ELF-1 (cell line): Measurements from ENCODE around the gene ALG8.

Experiments used
- DNase-seq: peaks from one replicate; pipeline ENCODE4 v3.0.0-alpha.2; 2016; ENCODE audit warnings: low read depth, low spot score

The ALG8 gene

GRCh38 chr11:78160557-78160956, 21.1 kb upstream of the ALG8 start:
- DNase-seq, result no peak

GRCh38 chr11:78158987-78159652, 19.7 kb upstream of the ALG8 start:
- no peak for DNase-seq

GRCh38 chr11:78156127-78156844, 16.9 kb upstream of the ALG8 start:
- peak; percentile 64 for DNase-seq

DNA sequence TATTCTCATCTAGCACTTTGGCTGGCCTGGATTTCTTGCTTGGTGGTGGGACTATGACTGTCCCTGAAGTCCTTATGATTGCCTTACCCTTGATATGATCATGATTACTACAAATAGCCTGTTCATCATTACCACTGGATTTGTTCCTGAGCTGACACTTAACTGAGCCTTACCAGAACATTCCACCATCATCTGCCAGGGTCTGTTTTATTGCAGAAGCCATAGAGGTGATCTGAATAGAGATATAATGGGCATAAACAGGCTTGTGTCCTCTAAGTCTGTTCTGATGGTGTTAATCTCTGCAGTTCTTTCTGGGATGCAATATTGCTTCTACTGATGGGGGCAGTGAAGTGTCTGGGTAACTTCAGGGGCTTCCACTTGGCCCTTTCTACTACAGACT, 12.4 kb upstream of the ALG8 start:
- DNase-seq, result no peak

DNA sequence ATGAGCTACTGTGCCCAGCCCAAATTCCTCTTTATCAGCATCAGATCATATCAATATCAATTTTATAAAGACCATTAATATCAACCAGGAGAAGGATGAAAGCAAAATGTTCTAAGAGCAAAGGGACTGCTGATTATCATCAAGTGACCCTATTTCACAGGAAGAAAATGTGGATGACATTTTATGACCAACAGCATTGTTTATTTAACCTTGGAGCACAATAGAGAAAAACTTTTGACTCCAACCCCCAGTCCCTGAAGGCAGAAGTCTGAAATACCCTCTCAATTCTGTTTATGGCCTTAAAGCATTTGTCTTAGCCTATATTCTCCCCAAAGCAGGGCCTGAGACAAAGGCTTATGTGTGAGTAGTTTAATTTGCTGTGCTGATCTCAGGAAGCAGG, 11.3 kb upstream of the ALG8 start:
- no peak for DNase-seq

GRCh38 chr11:78150346-78150745, 10.9 kb upstream of the ALG8 start:
- DNase-seq, result no peak

- no peak for DNase-seq
Observed at GRCh38 chr11:78149646-78150045, 10.2 kb upstream of the ALG8 start.

DNA sequence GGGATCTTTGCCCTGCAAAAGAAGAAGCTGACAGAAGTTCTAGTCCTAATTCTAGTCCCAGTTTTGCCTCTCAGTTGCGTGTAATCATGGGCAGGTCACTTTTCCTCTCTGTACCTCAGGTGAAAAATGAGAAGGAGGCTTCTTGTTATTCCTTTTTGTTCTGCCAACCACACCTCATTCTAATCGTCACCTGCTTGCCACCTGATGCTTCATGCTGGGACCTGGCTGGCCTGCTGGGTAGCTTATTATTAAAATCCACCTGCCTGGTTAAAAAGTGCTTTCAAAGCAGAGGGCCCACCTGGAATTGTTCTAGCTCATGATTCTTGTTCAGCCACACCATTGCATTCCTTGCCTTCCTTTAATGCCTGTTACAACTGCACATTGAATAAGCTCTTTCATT, 8.4 kb upstream of the ALG8 start:
- no peak for DNase-seq

DNA sequence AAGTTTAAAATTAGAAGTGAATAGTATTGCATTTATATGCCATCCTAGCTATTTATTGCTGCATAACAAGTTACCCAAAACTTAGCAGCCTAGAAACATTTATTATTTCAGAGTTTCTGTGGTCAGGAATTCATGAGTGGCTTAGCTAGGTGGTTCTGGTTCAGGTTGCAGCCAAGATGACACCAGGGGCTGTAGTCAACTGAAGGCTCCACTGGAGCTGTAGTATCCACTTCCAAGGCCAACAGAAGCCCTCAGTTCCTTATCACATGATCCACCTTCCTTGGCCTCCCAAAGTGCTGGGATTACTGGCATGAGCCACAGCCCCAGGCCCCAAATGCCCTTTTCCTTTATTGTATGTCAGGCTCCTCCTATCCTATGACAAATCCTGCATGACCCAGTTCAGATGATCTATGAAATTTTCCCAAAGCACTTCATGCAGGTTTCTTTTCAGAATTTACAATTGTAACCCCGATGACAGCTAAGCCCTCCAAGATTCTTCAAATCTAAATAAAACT, 6.1 kb upstream of the ALG8 start:
- DNase-seq, result no peak

- no peak for DNase-seq
Observed at GRCh38 chr11:78140392-78141077, 1.1 kb upstream of the ALG8 start.

DNA sequence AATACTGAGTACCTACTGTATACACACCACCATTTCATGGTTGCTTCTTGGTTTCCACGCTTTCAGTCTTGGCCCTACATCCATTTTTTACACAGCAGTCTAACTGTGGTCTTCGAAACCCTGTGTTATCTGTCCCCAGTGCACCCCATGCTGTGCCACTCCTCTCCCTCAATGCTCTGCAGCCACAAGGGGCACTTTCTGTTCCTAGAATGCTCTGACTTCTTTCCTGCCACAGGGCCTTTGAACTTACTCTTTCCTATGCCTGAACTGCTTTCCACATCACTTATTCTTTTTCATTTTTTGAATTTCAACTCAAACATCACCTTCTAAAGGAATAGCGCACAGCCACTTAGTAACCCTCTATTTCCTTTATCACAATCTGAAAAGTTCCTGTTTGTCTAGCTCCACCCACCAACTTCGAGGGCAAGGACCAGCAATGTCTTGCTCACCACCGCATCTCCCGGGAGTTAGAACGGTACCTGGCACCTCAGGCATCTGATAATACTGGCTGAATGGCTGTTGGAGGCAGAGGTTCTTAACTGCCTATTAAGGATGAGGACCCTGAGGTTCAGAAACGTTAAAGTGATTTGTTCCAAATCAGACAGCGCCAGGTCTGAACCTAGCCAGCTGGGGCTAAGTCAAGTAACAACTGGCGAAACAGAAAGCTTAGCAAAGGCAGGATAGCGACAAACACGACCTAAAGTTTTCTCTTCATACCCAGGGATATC, 568 bp downstream of the ALG8 start:
- no peak for DNase-seq

- no peak for DNase-seq
Observed at GRCh38 chr11:78138291-78138690, 1.1 kb downstream of the ALG8 start.

DNA sequence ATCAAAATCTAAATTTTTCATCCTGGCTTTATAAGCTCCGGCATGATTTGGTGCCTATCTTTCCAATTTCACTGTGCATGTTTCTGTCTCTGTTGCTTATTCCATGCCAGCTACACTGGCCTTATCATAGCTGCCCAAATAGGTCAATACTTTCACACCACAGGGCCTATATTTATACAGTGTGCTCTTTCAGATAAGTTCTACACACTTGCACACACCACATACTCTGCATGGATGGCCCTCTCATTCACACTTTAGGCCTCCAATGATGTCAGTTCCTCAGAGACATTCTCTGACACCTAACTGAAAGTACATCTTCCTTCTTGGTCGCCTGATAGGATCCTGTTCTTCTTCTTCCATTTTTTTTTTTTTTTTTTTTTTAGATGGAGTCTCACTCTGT, 7.0 kb downstream of the ALG8 start:
- DNase-seq, result no peak

DNA sequence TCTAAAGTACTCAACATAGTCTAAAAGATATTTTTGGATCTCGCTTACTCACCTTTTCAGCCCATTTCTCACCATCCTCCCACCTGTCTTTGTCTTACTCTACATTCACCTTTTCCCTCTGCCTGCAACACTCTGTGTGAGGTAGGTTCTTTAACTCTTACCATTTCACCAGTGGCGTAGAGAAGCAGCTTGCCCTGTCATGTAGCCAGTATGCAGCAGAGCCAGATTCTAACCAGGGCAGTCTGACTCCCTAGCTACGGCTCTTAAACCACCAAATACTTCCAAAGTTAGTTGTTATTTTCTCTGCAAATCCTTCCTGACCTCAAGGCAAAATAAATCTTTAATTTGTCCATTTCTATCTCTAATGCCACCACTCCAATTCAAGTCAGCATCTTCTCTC, 7.5 kb downstream of the ALG8 start:
- no peak for DNase-seq

- DNase-seq, result no peak
Observed at GRCh38 chr11:78127403-78127802, 12.0 kb downstream of the ALG8 start.

DNA sequence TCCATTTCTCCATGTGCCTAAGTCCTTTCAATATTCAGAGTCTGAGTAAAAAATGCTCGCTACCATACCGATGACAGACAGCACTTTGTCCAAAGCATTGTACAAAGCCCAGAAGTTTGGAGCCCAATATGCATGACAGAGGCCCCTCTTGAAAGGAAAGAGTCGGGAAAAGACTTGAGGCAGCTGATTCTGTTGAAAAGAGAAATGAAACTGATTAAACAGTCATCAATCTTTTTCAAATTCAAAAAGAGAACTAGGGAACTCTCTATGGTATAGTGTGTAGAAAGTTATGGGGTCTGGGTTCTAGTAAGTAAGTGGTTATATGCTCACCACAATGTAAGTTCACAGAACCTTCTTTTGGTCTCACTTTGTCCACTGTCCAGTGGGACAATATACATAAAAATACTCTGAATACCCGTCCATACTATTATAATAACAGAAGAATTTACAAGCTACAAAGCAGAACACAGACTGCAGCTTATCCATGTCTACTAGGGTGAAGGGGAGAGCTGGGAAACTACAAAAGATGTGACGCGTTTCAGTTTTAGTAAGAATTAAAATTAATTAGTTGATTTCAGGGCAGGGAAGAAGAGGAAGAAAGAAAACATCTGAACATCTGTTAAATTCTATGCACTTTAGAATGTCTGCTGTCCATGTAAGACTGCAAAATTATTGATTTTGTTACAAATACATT, 26.7 kb downstream of the ALG8 start:
- DNase-seq, result no peak

DNA sequence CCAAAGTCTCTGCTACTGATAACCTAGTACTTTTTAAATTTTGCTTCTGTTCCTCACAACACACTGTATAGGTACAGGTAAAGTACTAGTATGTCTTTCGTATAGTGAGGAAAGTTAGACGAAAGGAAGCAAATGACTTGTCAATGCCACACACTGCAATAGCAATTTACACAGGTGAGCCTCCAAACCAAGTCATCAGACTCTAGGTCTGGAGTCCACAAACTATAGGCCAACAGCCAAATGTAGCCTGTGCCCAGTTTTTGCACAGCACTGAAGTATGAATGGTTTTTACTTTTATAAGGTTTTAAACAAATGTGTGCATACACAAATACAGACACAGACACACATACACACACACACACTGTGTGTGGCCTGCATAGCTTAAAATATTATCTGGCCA, 28.1 kb downstream of the ALG8 start:
- DNase-seq, result no peak

DNA sequence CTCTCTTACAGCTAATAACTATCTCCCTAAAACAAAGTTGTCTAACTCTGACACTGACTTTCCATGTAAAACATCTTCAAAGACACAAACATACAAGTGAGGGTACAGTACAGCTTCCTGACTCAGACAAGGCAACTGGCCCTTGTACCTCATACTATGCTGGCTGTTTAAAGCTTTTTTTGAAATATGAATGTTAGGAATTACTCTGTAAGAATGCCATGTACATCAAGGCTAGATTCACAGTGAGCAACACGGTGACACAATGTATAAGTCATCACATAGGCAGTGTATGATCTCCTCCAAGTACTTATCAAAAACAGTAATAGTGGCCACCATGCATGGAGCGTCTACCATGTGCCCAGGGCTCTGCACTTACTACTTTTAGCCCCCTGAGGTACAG, 28.6 kb downstream of the ALG8 start:
- DNase-seq, result no peak

DNA sequence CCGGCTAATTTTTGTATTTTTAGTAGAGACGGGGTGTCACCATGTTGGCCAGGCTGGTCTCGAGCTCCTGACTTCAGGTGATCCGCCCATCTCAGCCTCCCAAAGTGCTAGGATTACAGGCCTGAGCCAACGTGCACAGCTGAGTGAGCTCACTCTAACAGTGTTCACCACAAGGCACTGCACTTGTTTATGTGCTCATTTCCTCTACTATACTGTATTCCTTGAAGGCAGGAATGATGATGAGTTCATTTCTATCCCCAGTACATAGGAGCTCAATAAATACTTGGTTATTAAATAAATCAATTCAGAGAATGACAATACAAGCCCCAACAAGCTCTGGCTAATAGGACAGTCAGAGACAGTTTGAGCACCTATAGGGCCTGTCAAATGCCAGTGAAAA, 29.1 kb downstream of the ALG8 start:
- no peak for DNase-seq

GRCh38 chr11:78109081-78110015, 30.1 kb downstream of the ALG8 start:
- no peak for DNase-seq
